Left renal pelvis (tissue), 4 donors: Measurements from ENCODE around the gene SETD4. TPM values are rescaled to one million over a fixed set of nuclear protein-coding genes. Genes with fewer than 3 reads are reported as not detected.
A peak's percentile ranks its signal among the peaks of the same experiment; 100 is the strongest.
"Not testable (repeated sequence)": the region's sequence is repeated elsewhere in the genome, so short reads cannot be mapped to it uniquely, and the experiment has no call there.

Experiments used
- DNase-seq, 4 donors: peaks; one replicate each; pipeline ENCODE4 v3.0.0-alpha.2; 2013; ENCODE audit warnings: low read depth in 4 of 4, low spot score in 3 of 4
- polyA plus RNA-seq, 4 donors: library from polyadenylated mRNA; unstranded; fragments of 120-200 nt; gene quantifications; one replicate each; pipeline ENCODE4 v1.2.1, GENCODE V29; 2013; ENCODE audit not compliant: insufficient read length in 4 of 4

Gene SETD4
- polyA plus RNA-seq, 4 donors: 18.1 to 41.7 (median 33.8) TPM

DNA sequence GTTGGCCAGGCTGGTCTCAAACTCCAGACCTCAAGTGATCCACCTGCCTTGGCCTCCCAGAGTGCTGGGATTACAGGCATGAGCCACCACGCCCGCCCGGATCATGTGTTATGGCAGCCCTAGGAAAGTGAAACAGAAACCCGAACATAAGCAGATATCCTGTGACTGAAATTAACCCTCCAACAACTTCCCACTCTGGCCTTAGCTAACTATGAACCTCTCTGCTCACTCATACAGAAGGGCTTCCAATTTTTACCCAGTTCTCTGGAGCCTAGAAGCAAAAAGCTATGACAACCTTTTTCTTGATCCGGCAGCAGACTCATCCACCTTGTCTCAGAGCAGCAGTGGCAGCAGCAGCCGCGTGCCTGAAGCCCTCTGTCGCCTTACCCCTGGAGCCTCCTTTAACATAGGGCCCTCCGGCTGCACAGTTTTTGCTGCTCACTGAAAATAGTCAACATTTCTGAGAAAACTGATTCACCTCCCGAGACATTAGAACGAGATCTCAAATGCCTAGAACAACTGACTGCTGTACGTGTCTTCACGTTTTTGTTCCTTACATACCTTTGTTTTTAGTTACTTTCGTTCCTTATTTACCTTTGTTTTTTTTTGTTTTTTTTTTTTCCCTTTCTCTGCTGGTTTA is 18.8 kb upstream of the SETD4 start:
- DNase-seq: no peak

DNA sequence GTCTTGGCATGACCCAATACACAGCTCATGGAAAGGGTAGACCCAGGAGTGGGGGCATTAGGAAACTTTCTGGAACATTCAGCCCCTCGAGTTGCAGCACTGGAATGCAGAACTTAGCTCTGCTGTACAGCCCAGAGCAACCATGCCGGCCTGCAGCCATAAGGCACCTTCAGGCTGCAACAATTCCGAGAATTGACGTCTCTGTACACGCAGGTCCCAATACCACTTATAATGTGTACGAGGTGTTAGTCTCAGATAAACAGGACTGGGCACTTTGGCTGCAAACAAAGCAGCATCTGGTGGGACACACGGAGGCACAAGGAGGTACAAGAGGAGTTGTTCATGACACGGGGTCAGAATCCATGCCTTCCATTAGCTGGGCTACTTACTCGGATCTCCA is 17.4 kb upstream of the SETD4 start:
- DNase-seq: no peak

DNA sequence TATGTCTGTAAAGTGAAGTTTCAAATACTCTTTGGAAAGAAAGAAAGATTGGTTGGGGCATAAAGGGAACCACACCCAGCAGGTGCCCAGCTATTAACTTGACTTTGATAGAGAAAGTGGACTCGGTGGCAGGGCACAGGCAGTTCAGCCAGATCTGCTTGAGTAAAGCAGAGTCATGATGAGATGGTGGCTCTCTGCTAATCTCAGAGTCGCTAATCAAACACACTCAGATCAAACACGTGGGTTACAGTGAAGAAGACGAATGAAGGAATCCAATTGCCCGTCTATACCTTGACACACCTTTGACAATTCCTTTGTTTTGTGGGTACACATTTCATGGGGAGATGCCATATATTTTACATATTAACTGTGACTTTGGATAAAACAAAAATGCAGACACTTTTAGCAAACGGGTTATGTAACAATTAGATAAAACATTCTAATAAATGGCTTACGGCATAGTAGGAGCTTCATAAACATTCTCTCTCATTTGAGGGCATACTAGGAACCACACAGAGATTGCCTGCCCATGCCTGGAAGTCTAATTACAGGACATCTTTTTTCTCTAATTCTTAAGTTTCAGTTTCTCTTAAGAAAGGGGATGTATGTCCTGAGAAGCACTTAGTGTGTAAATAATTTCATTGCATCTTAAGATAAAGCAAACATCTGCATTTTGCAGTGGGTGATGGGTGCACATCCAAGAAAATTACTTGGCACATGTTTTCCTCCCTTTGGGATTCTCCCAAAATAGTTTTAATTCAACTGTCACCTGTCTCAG is 16.7 kb upstream of the SETD4 start:
- DNase-seq: no peak

DNA sequence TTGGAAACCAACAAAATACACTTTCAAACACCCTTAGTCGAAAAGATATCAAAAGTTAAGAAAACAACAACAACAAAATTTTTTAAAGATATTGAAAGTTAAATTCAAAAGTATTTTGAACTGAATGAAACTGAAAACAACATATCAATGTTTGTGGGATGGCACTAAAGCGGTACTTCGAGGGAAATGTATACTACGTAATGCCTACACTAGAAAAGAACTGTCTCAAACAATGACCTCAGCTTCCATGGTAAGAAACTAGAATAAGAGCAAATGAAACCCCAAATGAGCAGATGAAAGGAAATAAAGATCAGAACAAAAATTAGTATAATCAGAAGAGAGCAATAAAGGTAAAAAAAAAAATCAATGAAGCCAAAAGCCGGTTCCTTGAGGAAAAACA is 15.6 kb upstream of the SETD4 start:
- no peak for DNase-seq

DNA sequence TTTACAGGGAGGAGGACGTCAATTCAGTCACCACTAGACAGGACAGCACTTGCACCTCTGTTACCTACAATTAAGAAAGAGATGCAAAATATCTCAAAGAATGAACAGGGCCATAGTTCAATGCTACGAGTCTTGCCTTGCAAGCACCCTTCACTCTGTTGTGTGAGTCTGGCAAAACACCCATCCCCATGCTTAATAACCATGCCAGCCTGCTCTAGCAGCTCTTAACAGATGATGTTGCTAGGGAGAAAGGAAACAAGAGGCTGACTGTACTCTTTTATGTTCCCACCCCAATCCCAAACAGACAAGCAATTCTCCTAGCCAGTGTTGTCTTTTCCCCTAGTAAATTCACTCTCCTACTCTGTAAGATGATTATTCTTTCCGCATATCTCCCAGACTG is 14.8 kb upstream of the SETD4 start:
- DNase-seq: no peak

DNA sequence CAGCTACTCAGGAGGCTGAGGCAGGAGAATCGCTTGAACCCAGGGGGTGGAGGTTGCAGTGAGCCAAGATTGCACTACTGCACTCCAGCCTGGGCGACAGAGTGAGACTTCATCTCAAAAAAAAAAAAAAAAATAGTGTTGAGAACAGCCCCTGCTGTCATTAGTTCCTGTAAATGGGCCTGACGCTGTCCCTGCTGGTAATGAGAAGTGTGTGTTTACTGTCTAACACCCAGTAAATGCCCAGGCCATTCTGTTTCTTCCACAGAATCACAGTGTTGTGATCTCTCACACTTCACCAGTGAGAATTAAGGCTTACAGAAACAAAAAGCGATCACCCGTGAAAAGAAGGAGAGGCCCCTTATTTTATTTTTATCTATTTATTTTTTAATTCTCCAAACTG is 13.6 kb upstream of the SETD4 start:
- not testable (repeated sequence) for DNase-seq

DNA sequence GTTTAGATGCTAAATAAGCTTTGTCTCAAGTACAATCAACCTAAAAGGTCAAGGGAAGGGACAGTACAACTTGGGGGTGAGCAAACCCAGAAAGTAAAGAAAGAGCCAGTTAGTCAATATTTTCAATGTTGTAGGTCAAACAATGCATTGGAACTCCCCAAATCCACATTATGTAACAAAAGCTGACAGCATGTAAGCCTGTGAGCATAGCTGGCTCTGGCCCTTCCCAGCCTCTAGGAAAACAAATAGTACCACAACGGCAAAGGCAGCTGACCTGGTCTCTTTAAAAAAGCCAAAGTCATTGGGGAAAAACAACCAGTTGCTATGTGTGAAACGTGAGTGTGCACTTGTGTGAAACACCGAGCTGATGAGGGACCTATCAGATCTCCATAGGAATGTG is 12.9 kb upstream of the SETD4 start:
- no peak for DNase-seq

DNA sequence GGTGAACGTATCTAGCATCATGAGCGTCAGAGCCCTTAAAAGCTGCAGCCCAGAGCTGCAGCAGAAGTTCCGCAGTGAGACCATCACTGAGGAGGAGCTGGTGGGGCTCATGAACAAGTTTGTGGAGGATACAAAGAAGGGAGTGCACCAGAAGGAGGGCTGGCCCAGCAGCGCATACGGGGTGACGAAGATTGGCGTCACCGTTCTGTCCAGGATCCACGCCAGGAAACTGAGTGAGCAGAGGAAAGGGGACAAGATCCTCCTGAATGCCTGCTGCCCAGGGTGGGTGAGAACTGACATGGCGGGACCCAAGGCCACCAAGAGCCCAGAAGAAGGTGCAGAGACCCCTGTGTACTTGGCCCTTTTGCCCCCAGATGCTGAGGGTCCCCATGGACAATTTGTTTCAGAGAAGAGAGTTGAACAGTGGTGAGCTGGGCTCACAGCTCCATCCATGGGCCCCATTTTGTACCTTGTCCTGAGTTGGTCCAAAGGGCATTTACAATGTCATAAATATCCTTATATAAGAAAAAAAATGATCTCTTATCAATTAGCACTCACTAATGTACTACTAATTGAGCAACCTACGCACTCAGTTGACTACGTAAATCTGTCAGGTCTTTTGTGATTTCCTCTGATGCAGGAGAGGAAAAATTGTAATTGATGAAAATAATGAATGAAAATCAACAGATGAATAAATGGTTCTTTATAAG is 12.3 kb upstream of the SETD4 start:
- DNase-seq: no peak

DNA sequence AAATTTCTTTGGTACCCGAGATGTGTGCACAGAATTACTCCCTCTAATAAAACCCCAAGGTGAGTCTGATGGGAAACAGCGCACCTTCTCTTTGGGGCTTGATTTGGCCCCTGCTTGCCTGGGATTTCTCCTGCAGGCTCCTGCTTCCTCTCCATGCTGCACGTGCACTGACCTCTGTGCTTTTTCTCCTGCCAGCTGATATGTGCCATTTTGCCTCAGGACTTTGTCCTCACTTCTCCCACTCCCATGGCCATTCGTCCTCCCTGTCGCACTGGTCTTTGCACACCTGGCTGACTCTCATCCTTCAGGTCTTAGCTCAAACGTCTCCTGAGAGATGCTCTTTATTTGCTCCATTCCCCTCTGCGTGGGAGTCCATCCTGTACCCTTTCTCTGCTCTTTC is 10.7 kb upstream of the SETD4 start:
- DNase-seq: no peak

DNA sequence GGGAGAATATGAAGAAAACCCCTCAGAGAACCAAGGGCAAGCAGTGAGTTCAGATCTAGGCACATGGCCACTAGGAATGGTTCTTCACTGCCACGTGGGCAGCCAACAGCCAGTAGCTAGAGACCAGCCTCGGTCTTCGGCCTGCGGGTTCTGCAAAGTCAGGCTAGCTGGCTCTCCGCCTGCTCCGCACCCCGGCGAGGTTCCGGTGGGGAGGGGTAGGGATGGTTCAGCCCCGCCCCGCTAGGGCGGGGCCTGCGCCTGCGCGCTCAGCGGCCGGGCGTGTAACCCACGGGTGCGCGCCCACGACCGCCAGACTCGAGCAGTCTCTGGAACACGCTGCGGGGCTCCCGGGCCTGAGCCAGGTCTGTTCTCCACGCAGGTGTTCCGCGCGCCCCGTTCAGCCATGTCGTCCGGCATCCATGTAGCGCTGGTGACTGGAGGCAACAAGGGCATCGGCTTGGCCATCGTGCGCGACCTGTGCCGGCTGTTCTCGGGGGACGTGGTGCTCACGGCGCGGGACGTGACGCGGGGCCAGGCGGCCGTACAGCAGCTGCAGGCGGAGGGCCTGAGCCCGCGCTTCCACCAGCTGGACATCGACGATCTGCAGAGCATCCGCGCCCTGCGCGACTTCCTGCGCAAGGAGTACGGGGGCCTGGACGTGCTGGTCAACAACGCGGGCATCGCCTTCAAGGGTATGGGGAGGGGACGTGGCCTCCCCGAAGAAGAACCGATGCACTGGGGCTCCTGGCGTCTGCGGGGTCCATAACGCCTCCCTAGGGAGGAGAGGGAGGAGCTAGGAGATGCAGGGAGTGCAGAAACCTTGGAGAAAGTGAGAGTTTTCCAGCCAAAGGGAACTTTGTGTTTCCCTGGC is 9.6 kb upstream of the SETD4 start, which contains the start of gene CBR1:
Gene CBR1, plus strand, starts transcription at position 312 of the 871 bp plus-strand sequence. Its CDS starts 92 bp downstream, at position 404.
- DNase-seq: peak; percentile 54 to 63 (median 62)

DNA sequence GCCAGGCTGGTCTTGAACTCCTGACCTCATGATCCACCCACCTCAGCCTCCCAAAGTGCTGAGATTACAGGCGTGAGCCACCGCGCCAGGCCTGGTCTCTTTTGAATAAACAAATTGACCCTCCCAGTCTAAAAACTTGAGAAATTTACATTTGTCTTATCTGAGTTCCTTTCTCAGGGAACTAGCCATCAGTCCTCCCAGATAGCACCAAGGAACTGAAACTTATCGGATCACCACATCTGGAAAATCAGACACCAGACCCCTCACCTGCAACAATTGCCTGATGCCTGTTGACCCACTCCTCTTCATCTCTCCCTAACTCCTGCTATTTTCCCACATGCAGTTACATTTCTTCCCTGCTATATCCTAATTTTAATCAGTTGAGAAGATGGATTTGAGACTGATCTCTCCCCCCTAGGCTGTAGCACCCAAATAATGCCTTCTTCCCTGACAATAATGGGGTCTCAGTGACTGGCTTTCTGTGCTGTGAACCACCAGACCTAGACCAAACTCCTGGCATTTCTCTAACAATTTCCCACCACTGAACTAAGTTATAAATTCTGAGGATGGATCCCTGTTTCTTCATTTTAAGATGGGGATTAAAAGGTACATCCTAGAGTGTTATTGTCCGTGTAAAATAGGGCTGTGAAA is 8.5 kb upstream of the SETD4 start:
- DNase-seq: no peak

DNA sequence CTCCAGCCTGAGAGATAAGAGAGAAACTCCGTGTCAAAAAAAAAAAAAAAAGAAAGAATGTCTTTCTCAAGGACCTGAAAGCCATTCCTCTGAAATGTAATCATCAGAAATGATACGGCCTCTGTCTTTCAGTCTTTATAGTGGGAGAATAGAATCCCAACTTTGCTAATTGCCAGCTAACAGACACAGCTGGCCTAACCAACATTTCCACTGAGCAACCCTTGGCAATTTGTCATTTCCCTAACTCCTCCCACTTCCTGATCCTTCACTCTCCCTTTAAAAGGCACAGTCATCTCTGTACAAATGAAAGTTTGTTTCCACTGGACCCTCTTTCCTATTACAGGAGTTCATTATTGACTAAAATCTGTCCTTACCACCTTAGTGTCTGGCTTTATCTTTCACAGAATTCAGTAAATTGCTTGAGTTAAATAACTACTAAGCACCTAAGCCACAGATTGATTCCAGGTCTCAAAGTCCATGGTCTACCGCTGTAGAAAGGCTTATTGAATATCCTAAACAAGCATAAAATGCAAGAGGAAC is 5.2 kb upstream of the SETD4 start:
- DNase-seq: no peak

DNA sequence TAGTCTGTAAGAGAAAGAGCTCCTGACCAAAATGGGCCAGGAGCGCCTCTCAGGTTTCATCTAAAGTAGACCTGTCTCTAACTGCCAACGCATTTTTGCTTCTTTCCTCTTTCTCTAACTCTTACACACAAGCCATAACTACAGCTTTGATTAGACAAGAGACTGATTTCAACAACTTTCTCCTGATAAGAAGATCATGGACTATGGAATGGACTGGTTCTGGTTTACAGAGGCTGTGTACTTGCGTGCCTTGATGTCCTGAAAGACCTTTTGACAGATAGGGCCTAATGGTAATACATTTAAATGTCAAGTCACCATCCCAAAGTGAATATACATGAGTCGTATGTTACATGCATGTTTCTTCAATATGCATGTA is 3.7 kb upstream of the SETD4 start:
- no peak for DNase-seq

DNA sequence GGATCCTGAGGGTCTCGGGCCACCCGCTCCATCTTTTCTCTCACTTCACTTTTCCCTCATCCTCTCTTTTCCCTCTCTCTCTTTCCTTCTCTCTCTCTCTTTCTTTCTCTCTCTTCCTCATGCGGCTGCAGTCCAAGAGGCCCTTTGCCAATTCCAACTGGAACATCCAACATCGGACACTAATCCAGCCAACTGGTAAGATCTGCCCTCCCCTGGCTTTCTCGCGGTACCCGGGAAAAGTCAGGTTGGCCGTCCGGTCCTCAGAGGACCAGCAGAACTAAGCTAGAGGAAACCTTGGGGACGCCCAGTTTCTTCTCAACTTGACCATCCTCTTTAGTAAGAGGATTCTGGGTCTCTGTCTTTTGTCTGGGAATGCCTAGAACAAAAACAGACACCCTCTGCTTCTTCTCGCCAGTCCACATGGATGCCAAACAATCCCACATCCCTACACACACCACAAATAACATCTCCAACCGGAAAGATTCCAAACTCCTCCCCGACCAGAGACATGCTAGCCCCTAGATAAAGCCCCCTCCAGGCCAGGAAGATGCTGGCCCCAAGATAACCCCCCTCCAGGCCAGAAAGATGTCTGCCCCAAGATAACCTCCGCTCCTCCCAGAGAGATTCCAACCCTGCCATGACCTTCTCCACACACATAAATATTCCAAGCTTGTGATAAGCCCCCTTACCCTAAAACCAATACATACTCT is 3.2 kb upstream of the SETD4 start:
- DNase-seq: no peak

DNA sequence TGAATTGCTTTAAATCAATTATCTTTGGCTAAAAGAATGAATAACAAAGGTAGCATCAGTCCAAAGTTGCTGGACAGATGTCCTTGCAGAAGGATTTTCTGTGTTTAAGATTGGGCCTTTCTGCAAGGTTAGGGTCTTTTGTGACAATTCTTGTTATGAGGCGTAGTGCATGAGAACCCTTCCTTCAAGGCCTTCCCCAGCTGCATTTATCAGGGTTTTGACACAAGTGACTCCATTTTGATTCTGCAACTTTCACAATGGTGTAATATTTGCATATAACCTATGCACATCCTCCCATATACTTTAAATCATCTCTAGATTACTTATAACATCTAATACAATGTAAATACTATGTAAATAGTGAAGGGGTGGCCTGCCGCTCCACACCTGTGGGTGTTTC is 1.1 kb upstream of the SETD4 start:
- DNase-seq: no peak

DNA sequence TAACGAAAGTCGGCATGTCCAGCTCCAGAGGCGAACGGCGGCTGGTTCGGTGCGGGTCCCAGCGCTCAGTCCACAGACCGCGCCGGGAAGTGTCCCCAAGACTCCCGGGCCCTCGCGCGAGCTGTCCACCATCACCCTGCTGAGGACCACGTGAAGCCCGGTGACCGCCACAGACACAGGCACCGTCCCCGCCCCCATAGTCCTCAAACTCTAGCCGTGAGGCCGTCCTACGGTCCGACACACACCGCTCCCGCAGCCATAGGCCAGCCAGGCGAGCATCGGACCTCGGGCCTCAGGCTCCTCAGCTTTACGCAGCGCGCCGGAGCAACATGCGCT is 535 bp downstream of the SETD4 start:
- DNase-seq: no peak

DNA sequence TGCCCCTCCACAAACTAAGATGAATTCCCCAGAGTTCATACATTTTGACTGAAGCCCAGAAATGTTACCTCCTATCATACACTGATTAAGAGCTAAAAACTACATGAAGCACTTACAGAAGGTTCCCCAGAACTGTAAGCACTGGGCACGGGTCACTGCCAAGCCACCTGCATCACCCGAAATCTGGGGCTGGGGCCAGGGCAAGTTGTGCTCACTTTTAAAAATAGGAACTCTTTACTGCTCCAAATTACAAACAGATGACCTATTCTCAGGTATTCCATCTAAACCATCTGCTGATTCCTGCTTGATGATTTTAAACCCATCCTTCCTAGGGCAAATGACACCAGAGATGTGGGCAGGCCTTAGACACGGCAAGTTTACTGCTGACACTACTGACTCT is 4.8 kb downstream of the SETD4 start:
- DNase-seq: no peak

DNA sequence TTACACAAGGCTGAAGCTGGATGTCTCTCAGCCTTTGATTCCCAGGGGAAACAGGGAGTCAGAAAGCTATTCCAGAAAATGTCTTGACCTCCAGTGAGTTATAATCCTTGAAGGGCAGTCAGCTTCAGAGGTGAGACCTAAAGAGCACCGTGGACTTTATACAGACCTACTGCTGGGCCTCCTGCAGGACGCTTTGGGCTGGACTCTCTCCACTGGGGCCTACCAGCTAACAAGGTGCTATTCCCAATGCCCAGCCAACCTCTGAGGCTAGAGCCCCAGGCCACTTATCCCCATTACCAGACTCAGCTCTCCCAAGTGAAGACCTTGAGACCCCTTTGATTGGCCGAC is 6.6 kb downstream of the SETD4 start:
- DNase-seq: no peak

DNA sequence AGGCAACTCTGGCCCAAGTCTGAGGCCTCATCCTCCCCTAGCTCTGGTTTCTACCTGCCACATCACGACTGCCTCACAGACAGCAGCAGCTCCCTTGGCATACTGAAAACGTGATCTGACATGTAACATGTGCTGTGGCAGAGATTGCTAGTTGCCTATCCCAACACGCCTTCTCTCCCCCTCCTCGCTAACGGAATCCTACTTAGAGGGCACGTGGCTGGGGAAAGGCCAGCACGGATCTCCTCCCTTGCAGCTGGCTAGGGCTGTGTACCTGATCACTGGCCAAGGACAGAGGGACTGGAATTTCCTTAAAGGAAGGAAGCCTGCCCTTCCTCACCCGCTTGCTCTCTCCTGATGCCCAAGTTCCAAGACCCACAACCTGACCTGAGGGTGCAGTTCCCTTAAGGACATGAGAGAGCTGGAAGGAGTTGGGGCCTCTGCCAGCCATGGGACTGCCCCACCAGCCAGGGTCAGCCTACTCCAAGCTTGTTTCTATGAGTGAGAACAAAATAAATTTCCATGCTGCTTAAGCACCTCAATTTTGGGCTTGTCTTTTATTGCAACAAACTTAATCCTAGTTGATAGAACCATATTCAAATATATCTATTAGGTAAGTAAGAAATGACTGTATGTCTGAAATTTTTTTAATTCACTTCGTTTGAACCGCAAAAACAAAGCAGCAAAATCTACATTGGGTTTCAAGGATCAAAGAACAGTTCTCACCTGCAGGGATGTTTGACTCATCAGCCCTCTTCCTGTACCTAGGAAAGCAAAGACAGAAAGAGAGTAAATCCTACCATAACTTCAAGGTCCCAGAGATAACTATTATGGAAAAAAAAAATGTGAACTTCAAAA is 7.2 kb downstream of the SETD4 start:
- DNase-seq: no peak
